Chondrocyte (in vitro differentiated cells): ENCODE results near the gene COPE. TPM values are rescaled to one million over a fixed set of nuclear protein-coding genes. Genes with fewer than 3 reads are reported as not detected.

Experiments used
- DNase-seq: peaks from one replicate; pipeline ENCODE4 v3.0.0; 2021; ENCODE audit warnings: mixed read lengths, low spot score
- H3K27ac Mint-ChIP-seq: one replicate; pipeline ENCODE4 v1.8.0; 2021; ENCODE audit warnings: mild to moderate bottlenecking, moderate library complexity, mixed read lengths; ENCODE audit not compliant: unreplicated experiment
- H3K27me3 Mint-ChIP-seq: 2 replicates; pipeline ENCODE4 v1.8.0; 2021; ENCODE audit warnings: low read depth, mixed read lengths
- H3K36me3 Mint-ChIP-seq: 2 replicates; pipeline ENCODE4 v1.8.0; 2021; ENCODE audit warnings: low read depth, mixed read lengths
- H3K4me1 Mint-ChIP-seq: 2 replicates; pipeline ENCODE4 v1.8.0; 2021; ENCODE audit warnings: low read depth, mild to moderate bottlenecking, mixed read lengths
- H3K4me3 Mint-ChIP-seq: one replicate; pipeline ENCODE4 v1.8.0; 2021; ENCODE audit warnings: mild to moderate bottlenecking, moderate library complexity, mixed read lengths; ENCODE audit not compliant: unreplicated experiment
- H3K9me3 Mint-ChIP-seq: 2 replicates; pipeline ENCODE4 v1.8.0; 2021; ENCODE audit warnings: low read depth, mixed read lengths
- total RNA-seq: library from RNA; stranded (reverse); gene quantifications from 3 replicates; pipeline ENCODE4 v1.2.1, GENCODE V29; 2021
- TF ChIP-seq, protein P1 (sequence below): fragments of 200-600 bp; sonication (generic); IDR thresholded peaks from 2 replicates; pipeline ENCODE4 v1.5.0; 2021; ENCODE audit warnings: antibody characterized with exemption, mild to moderate bottlenecking, moderate library complexity

The COPE gene
- total RNA-seq, 1 donor from 2014 or later = 175 TPM

DNA sequence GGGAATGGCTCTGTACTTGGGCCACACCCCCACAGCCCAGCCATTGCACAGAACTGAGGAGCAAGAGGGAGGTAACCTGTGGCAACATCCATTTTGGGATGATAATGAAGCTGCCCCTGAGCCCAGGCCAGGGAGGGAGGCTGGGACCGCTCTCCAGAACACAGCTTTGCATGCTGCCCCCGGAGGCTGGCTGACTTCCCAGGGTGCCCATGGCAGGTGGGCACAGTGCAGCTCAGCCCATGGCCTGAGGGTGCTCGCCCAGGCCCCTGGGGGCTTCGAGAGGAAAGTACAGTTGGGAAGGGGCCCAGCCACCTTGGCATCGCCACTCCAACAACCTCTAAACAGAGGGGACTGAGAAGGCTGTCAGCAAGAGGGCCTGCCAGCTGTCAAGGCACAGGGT, 5.7 kb downstream of the COPE start:
- Mint-ChIP-seq H3K4me3 (no peak overlapping the region), H3K36me3 (peaks cover 14% of the 10 kb centered on the region), H3K4me1 (peaks cover 18% of the 10 kb centered on the region), H3K9me3 (no peaks in the 10 kb centered on the region), H3K27me3 (no peaks in the 10 kb centered on the region), H3K27ac (no peak overlapping the region)
- TF ChIP-seq, protein P1, sequence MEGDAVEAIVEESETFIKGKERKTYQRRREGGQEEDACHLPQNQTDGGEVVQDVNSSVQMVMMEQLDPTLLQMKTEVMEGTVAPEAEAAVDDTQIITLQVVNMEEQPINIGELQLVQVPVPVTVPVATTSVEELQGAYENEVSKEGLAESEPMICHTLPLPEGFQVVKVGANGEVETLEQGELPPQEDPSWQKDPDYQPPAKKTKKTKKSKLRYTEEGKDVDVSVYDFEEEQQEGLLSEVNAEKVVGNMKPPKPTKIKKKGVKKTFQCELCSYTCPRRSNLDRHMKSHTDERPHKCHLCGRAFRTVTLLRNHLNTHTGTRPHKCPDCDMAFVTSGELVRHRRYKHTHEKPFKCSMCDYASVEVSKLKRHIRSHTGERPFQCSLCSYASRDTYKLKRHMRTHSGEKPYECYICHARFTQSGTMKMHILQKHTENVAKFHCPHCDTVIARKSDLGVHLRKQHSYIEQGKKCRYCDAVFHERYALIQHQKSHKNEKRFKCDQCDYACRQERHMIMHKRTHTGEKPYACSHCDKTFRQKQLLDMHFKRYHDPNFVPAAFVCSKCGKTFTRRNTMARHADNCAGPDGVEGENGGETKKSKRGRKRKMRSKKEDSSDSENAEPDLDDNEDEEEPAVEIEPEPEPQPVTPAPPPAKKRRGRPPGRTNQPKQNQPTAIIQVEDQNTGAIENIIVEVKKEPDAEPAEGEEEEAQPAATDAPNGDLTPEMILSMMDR = no peak
- DNase-seq = no peak

DNA sequence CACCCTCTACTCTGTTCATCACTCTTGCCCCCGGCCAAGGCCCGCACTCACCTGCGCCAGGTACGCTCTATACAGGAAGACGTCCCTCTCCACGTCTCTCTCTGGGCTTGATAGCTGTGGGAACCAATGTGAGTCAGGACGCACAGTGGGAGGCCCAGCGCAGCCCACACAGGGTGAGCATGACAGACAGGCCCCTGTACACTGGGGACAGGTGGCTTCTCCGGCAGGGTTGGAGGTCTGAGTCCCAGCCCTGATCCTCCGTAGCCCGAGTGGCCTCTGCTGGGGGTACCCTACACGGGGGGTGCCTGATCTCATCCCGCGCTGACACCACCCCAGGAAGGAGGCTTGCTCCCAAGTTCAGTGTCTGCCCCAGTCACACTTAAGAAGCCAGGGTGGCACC, 6.3 kb downstream of the COPE start:
- no peaks in the 10 kb centered on the region for H3K9me3 Mint-ChIP-seq
- no peaks in the 10 kb centered on the region for H3K27me3 Mint-ChIP-seq
- H3K4me1 Mint-ChIP-seq = peaks cover 13% of the 10 kb centered on the region
- DNase-seq = no peak
- peaks cover 14% of the 10 kb centered on the region for H3K36me3 Mint-ChIP-seq
- TF ChIP-seq, protein P1 = no peak
- no peak overlapping the region for H3K27ac Mint-ChIP-seq
- H3K4me3 Mint-ChIP-seq = no peak overlapping the region

DNA sequence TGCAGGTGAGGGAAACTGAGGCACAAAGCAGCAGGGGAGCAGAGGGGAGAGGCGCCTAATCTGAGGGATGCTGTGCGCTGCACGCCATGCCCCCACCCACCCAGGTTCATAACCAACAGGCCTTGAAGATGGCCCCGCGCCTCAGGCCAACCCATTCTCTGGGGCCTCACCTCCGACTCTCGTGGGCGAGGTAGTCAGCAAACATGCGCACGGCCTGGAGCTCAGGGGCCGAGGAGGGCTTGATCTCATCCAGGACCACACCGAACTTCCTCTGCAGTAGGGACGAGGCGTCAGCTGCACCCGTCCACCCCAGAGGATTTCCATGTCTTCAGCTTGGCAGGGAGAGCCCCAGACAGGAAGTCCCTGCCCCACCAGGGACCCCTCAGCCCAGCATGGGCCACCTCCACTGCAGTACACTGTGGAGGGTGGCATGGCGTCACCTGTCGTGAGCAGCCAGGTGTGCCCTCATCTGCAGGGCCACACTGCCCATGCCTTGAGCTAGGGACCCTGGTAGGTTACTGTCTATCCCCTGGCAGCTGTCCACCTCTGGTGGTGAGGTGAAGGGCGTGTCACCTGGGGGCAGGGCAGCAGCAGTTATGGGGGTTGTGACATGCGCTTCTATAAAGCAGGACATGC, 8.3 kb downstream of the COPE start:
- no peak for DNase-seq
- H3K4me1 Mint-ChIP-seq = peaks cover 3% of the 10 kb centered on the region
- no peak overlapping the region for H3K4me3 Mint-ChIP-seq
- H3K9me3 Mint-ChIP-seq = no peaks in the 10 kb centered on the region
- TF ChIP-seq, protein P1 = no peak
- H3K36me3 Mint-ChIP-seq = peaks cover 15% of the 10 kb centered on the region
- no peaks in the 10 kb centered on the region for H3K27me3 Mint-ChIP-seq
- H3K27ac Mint-ChIP-seq = no peak overlapping the region

DNA sequence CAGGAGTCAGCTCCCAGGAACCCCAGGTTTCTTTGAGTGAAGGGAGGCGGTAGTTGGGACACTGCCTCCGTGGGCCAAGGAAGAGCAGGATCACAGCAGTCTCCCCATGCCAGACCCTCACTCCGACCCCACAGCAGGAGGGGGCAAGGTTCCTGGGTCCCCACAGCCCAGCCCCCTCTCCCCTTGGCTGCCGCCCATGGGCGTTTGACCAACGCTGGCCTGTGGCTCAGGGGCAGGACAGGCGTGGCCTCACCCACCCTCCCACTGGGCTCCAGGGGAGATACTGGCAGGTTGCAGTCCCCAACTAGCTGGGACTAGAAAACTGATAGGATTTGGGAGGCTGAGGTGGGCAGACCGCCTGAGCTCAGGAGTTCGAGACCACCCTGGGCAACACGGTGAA, 9.2 kb downstream of the COPE start:
- no peaks in the 10 kb centered on the region for H3K27me3 Mint-ChIP-seq

DNA sequence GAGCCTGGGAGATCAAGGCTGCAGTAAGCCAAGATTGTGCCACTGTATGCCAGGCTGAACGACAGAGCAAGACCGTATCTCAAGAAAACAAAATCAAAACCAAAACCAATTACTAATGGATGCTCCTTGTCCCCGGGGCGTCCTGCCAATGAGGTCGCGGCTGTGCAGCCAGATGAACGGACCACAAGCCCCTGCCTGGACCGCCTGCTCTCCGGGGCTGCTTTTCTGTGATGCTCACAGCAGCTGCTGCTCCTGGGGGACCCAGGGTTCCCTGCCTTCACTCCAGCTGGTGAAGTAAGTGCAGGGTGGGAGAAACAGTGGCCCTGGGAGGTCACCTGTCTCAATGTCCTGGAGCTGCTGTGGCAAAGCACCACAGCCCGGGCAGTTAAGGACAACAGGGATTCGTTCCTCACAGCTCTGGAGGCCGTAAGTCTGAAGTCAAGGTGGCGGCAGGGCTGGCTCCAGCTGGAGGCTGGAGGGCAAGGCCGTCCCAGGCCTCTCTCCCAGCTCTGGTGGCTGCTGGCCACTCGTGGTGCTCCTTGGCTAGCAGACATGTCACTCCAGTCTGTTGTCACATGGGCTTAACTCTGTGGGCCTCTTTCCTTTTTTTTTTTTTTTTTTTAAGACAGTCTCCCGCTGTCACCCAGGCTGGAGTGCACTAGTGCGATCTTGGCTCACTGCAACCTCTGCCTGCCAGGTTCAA, 10.1 kb downstream of the COPE start:
- no peak for DNase-seq
- Mint-ChIP-seq H3K4me1 (no peaks in the 10 kb centered on the region), H3K27ac (no peak overlapping the region), H3K36me3 (peaks cover 20% of the 10 kb centered on the region), H3K27me3 (no peaks in the 10 kb centered on the region), H3K9me3 (no peaks in the 10 kb centered on the region), H3K4me3 (no peak overlapping the region)
- TF ChIP-seq, protein P1 = no peak

More for the DNA sequence above, 9.2 kb downstream of the COPE start:
- TF ChIP-seq, protein P1 = no peak
- H3K4me3 Mint-ChIP-seq = no peak overlapping the region
- no peak overlapping the region for H3K27ac Mint-ChIP-seq
- peaks cover 19% of the 10 kb centered on the region for H3K36me3 Mint-ChIP-seq
- no peak for DNase-seq
- H3K9me3 Mint-ChIP-seq = no peaks in the 10 kb centered on the region
- H3K4me1 Mint-ChIP-seq = no peaks in the 10 kb centered on the region
